ENCODE data around the gene SLC9A7. TPM values are rescaled to one million over a fixed set of nuclear protein-coding genes. Genes with fewer than 3 reads are reported as not detected.

Gene SLC9A7
- total RNA-seq, 2 experiments from 2014 or later, result 3.3 to 3.8 TPM

DNA sequence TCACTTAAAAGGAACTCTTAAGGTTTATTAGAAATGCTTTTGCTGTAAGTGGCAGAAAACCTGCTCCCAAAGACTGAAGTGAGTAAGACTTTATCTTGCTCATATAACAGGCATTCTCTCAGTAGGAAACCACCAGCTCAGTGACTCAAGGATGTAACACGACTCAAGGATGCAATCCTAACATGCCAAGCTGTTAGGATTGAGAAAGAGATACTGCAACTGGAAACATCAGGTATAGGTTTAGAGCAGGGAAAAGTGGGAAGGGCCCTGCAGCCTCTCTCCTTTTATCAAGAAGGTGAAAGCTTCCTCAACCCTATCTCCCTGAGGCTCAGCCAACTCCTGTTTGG lies 11.9 kb upstream of the SLC9A7 start:
- Mint-ChIP-seq H3K4me3 (no peak overlapping the region), H3K9me3 (ENCODE audit: insufficient read depth) (no peaks in the 10 kb centered on the region), H3K27me3 (ENCODE audit: low read depth) (peaks cover 7% of the 10 kb centered on the region), H3K36me3 (ENCODE audit: low read depth) (no peaks in the 10 kb centered on the region), H3K27ac (no peak overlapping the region), H3K4me1 (ENCODE audit: low read depth) (no peaks in the 10 kb centered on the region)
- ChIA-PET CTCF (interaction anchor here (0.6 kb wide), 1 partner anchor 1060 kb away, joined by 3 read pairs; no protein-coding TSS in a partner anchor), POLR2A (no interaction called here)
- ATAC-seq (no peak), DNase-seq (no peak)

DNA sequence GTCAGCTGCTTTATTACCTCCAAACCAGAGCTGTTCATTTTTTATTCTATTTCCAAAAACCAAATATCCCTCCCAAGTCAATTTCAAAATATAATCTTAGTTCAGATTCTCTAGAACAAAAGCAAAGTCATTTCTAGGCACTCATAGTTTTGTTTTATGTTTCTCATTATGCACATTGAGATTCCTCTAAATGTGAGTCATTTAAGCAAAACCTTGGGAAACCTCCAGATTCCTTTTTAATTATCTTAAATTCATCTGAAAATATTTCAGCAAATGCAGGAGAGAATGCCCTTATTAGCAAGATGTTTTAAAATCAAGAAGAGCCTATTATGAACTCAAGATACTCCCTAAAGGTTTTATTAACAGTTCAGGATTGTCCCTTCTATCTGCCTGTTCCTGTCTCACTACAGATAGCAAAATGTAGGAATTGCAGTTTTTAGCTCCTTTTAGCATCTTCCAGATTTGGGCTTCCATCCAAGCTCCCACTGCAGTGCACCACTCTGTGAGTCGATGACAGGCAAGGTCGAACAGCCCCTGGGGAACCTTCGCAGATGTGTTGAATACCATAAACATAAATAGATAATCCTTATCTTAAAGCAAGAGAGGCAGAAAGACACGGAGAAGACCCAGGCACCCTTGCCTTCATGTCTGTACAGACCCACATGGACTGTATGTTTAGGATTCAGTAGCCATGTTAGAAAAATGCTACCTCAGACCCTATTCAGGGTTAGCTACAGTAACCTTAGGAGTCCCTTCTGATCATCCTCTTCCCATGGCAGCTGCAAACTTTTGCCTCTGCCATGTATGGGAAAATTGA lies 11.3 kb upstream of the SLC9A7 start:
- ATAC-seq, result no peak
- Mint-ChIP-seq H3K27me3 (ENCODE audit: low read depth) (peaks cover 7% of the 10 kb centered on the region), H3K4me1 (ENCODE audit: low read depth) (no peaks in the 10 kb centered on the region), H3K4me3 (no peak overlapping the region), H3K36me3 (ENCODE audit: low read depth) (no peaks in the 10 kb centered on the region), H3K27ac (no peak overlapping the region), H3K9me3 (ENCODE audit: insufficient read depth) (no peaks in the 10 kb centered on the region)
- POLR2A ChIA-PET, result no interaction called here
- DNase-seq, result no peak
- CTCF ChIA-PET, result interaction anchor here (0.6 kb wide), 1 partner anchor 1059 kb away, joined by 3 read pairs; no protein-coding TSS in a partner anchor

DNA sequence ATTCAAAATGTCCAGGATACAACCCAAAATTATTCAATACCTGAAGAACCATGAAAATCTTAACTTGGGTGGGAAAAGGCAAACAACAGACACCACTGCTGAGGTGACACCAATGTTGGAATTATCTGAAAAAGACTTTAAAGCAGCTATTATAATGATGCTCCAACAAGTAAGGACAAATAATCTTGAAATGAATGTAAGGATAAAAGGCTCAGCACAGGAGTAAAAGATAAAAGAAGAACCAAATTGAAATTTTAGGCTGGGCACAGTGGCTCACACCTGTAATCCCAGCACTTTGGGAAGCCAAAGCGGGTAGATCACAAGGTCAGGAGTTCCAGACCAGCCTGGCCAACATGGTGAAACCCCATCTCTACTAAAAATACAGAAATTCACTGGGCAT lies 4.0 kb upstream of the SLC9A7 start:
- peaks cover 9% of the 10 kb centered on the region for H3K4me1 Mint-ChIP-seq (ENCODE audit: low read depth)
- CTCF ChIA-PET, result no interaction called here
- no peak for DNase-seq
- H3K36me3 Mint-ChIP-seq (ENCODE audit: low read depth), result no peaks in the 10 kb centered on the region
- POLR2A ChIA-PET, result no interaction called here
- H3K4me3 Mint-ChIP-seq, result no peak overlapping the region
- ATAC-seq, result no peak
- H3K27me3 Mint-ChIP-seq (ENCODE audit: low read depth), result peaks cover 12% of the 10 kb centered on the region
- no peak overlapping the region for H3K27ac Mint-ChIP-seq
- H3K9me3 Mint-ChIP-seq (ENCODE audit: insufficient read depth), result no peaks in the 10 kb centered on the region

DNA sequence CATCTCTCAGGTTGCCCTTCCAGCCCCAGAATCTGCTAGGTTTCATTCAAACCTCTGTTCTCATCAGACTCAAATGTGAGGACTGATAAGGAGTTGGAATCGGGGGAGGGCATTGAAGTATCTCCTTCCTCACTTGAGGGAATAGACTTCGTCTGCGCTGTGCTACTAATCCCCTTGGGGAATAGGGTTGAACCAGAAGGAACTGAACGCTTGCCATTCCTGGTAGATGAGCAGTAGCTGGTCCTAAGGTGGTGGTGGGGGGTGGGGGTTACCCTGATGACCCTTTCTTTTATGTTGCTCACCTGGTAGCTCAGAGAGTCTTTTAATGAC lies 692 bp upstream of the SLC9A7 start:
- ChIA-PET CTCF (interaction anchor here (0.9 to 3.1 kb wide), 5 partner anchors 15 to 334 kb away, joined by 3 to 20 read pairs (median 4); no protein-coding TSS in a partner anchor), POLR2A (no interaction called here)
- Mint-ChIP-seq H3K4me3 (peak overlapping the region; percentile 75), H3K27me3 (ENCODE audit: low read depth) (peaks cover 12% of the 10 kb centered on the region), H3K27ac (peak overlapping the region; percentile 78), H3K4me1 (ENCODE audit: low read depth) (peaks cover 24% of the 10 kb centered on the region), H3K9me3 (ENCODE audit: insufficient read depth) (no peaks in the 10 kb centered on the region), H3K36me3 (ENCODE audit: low read depth) (no peaks in the 10 kb centered on the region)
- no peak for DNase-seq
- ATAC-seq, result peak; percentile 18

DNA sequence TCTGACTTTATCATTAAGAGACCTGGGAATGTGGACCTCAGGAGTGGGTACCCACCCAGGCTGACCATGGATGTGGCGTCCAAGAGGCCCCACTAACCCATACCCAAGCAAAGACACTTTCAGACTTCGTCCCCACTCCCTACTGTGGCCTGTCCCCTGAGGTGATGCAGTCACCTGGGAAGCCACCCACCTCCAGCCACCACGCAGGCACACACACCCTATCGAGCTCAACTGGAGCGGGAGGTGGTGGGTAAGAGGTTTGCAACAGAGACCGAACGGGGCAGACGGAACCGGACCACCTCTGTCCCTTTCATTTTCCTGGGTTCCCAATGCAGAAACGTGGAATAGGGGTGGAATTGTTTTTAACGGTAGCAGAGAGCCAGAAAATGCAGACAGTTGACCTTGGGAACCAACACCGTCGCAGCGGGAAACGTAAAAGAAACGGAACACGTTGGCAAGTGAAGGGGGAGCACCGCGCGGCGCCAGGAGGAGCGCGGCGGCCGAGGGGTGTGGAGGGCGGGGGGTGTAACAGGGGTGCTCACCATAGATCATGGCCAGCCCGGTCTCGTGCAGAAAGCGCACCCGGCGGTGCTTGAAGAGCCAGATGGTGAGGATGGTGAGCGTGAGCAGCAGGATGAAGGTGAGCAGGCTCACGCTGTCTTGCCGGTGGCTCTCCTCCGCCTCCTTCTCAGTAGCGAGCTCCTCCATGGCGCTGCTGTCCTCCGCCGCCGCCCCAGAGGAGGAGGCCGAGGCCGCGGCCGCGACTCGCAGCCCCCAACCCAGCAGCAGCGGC lies 559 bp downstream of the SLC9A7 start:
- H3K36me3 Mint-ChIP-seq (ENCODE audit: low read depth), result no peaks in the 10 kb centered on the region
- H3K9me3 Mint-ChIP-seq (ENCODE audit: insufficient read depth), result no peaks in the 10 kb centered on the region
- ChIA-PET POLR2A (no interaction called here), CTCF (interaction anchor here (0.7 to 1.5 kb wide), 8 partner anchors 10 to 335 kb away, joined by 3 to 13 read pairs (median 3); no protein-coding TSS in a partner anchor)
- peak overlapping the region; percentile 88 for H3K4me3 Mint-ChIP-seq
- ATAC-seq (peak; percentile 57), DNase-seq (peak; percentile 28)
- peaks cover 12% of the 10 kb centered on the region for H3K27me3 Mint-ChIP-seq (ENCODE audit: low read depth)
- peaks cover 28% of the 10 kb centered on the region for H3K4me1 Mint-ChIP-seq (ENCODE audit: low read depth)
- H3K27ac Mint-ChIP-seq, result peak overlapping the region; percentile 85

DNA sequence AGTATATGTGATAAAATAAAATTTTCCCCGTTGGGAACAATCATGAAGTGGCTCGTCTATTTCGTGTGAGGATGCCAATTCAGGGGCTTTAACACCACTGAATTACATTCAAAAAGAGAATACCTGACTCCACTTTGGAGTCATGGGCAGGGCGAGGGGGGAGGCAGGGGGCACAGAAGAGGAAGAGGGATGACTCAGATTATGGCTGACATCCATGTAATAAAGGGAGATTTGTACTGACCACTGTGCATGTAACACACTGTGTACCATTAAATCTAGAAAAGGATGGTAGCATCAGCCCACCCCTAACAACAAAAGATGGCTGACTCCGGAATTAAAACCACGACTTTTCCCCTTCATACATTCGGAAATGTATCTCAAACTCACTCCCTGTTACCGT lies 1.3 kb downstream of the SLC9A7 start:
- POLR2A ChIA-PET, result no interaction called here
- CTCF ChIA-PET, result interaction anchor here (1.3 to 1.5 kb wide), 3 partner anchors 40 to 72 kb away, joined by 3 to 13 read pairs (median 7); no protein-coding TSS in a partner anchor
- no peak overlapping the region for H3K27ac Mint-ChIP-seq

DNA sequence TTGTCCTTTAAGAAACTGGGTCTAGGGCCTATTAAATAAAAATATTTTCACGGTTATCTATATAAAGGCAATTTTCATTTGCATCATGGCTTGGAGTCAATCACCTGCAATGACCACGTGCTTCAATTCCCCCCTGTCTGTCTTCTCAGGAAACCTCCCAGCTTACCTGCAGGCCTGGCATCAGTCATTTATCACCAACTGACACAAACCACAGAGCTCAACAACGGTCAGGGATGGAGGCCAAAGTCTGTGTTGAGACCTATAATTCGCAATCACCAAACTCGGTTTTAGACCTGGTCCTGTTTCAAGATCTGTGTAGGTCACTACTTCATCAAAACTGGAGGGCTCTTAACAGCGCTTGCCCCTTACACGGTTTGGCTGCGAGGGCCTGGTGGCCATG lies 1.9 kb downstream of the SLC9A7 start:
- CTCF ChIA-PET, result no interaction called here
- peak overlapping the region; percentile 88 for H3K4me3 Mint-ChIP-seq
- H3K27ac Mint-ChIP-seq, result no peak overlapping the region
- no peak for DNase-seq
- H3K27me3 Mint-ChIP-seq (ENCODE audit: low read depth), result peaks cover 8% of the 10 kb centered on the region
- no peaks in the 10 kb centered on the region for H3K36me3 Mint-ChIP-seq (ENCODE audit: low read depth)
- H3K9me3 Mint-ChIP-seq (ENCODE audit: insufficient read depth), result no peaks in the 10 kb centered on the region
- H3K4me1 Mint-ChIP-seq (ENCODE audit: low read depth), result peaks cover 34% of the 10 kb centered on the region
- no peak for ATAC-seq
- POLR2A ChIA-PET, result no interaction called here

More for the DNA sequence above, 1.3 kb downstream of the SLC9A7 start:
- DNase-seq (no peak), ATAC-seq (no peak)
- no peaks in the 10 kb centered on the region for H3K9me3 Mint-ChIP-seq (ENCODE audit: insufficient read depth)
- H3K4me3 Mint-ChIP-seq, result peak overlapping the region; percentile 88
- peaks cover 10% of the 10 kb centered on the region for H3K27me3 Mint-ChIP-seq (ENCODE audit: low read depth)
- peaks cover 29% of the 10 kb centered on the region for H3K4me1 Mint-ChIP-seq (ENCODE audit: low read depth)
- H3K36me3 Mint-ChIP-seq (ENCODE audit: low read depth), result no peaks in the 10 kb centered on the region

DNA sequence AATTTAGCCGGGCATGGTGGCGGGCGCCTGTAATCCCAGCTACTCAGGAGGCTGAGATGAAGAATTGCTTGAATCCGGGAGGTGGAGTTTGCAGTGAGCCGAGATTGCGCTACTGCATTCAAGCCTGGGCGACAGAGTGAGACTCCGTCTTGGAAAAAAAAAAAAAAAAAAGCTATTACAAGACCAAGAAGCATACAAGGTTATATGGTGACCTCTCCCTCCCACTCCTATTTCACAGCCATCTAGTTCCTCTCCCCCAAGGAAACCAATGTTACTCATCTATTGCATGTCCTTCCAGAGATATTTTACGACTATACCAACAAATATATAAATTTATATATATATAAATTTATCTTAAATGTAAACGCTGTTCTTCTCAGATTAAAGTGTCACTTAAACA lies 3.2 kb downstream of the SLC9A7 start:
- H3K4me3 Mint-ChIP-seq, result no peak overlapping the region
- CTCF ChIA-PET, result interaction anchor here (1.1 kb wide), 1 partner anchor 40 kb away, joined by 3 read pairs; no protein-coding TSS in a partner anchor
- H3K27me3 Mint-ChIP-seq (ENCODE audit: low read depth), result no peaks in the 10 kb centered on the region
- no peaks in the 10 kb centered on the region for H3K9me3 Mint-ChIP-seq (ENCODE audit: insufficient read depth)
- no peak overlapping the region for H3K27ac Mint-ChIP-seq
- POLR2A ChIA-PET, result no interaction called here
- H3K36me3 Mint-ChIP-seq (ENCODE audit: low read depth), result no peaks in the 10 kb centered on the region
- DNase-seq, result no peak
- no peak for ATAC-seq
- peaks cover 34% of the 10 kb centered on the region for H3K4me1 Mint-ChIP-seq (ENCODE audit: low read depth)

DNA sequence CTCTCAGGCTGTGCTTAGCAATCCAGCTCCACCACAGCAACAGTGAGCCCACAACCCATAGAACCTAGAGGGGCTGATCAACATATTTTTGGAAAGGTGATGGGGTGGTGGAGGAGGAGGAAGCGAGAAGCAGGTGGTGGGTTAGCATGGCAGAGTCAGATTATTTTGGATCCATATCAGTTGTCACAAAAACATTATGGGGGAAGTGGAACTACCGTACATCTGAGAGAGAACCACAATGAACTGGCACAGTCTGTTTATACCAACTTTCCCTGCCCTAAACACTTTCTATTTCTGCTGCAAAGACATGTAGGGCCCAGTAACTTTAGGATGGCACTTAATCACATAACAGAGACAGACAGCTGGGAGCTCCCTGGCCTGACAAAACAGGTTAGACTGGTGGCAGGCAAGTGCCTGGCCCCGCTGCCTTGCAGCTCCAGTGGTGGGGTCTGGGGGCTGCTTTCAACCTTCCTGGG lies 4.3 kb downstream of the SLC9A7 start:
- CTCF ChIA-PET, result interaction anchor here (1.1 kb wide), 1 partner anchor 39 kb away, joined by 3 read pairs; no protein-coding TSS in a partner anchor
- POLR2A ChIA-PET, result interaction anchor here (0.7 kb wide), 1 partner anchor 10 kb away, joined by 3 read pairs; no protein-coding TSS in a partner anchor
- DNase-seq, result no peak
- ATAC-seq, result no peak
- H3K9me3 Mint-ChIP-seq (ENCODE audit: insufficient read depth), result no peaks in the 10 kb centered on the region
- H3K27me3 Mint-ChIP-seq (ENCODE audit: low read depth), result no peaks in the 10 kb centered on the region
- H3K27ac Mint-ChIP-seq, result peak overlapping the region; percentile 30
- peaks cover 34% of the 10 kb centered on the region for H3K4me1 Mint-ChIP-seq (ENCODE audit: low read depth)
- no peak overlapping the region for H3K4me3 Mint-ChIP-seq
- no peaks in the 10 kb centered on the region for H3K36me3 Mint-ChIP-seq (ENCODE audit: low read depth)

DNA sequence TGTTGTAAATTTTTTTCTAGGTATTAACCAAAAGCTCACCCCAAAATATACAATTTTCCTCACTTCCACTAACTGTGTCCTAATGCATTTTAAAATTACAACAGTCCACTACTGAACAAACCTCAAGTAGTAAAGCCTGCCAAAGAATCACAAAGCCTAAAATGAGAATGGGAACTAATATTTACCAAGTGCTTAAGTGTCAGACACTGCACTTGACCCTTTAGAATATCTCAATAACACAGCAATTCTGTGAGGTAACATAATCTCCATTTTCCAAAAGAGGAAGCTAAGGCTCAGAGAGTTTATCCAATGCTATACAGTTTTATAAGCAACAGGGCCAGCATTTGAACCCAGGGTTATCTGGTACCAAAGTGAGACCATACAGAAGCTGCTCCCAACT lies 4.9 kb downstream of the SLC9A7 start:
- no peak for ATAC-seq
- no peak overlapping the region for H3K4me3 Mint-ChIP-seq
- DNase-seq, result no peak
- H3K27ac Mint-ChIP-seq, result no peak overlapping the region
- POLR2A ChIA-PET, result interaction anchor here (0.7 kb wide), 1 partner anchor 10 kb away, joined by 3 read pairs; no protein-coding TSS in a partner anchor
- no peaks in the 10 kb centered on the region for H3K9me3 Mint-ChIP-seq (ENCODE audit: insufficient read depth)
- peaks cover 31% of the 10 kb centered on the region for H3K4me1 Mint-ChIP-seq (ENCODE audit: low read depth)
- no peaks in the 10 kb centered on the region for H3K36me3 Mint-ChIP-seq (ENCODE audit: low read depth)
- CTCF ChIA-PET, result no interaction called here
- no peaks in the 10 kb centered on the region for H3K27me3 Mint-ChIP-seq (ENCODE audit: low read depth)

DNA sequence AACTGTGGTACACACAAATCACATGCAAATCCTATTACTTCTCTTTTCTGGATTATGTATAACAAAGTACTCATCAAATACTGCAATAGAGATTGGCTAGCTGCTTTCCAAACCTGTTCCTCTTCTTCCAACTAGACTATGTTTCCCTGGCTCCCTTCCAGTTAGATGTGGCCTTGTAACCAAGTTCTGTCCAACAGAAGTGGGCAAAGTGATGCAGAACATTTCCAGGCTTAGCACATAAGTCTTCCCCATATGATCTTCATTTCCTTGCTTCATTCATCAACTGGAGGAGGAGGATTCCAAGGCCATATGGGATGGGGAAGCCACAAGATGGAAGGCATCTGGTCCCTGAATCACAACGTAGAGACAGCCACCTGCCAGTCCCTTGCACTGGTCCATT lies 8.0 kb downstream of the SLC9A7 start:
- Mint-ChIP-seq H3K4me3 (no peak overlapping the region), H3K36me3 (ENCODE audit: low read depth) (no peaks in the 10 kb centered on the region), H3K4me1 (ENCODE audit: low read depth) (peaks cover 16% of the 10 kb centered on the region), H3K9me3 (ENCODE audit: insufficient read depth) (no peaks in the 10 kb centered on the region), H3K27me3 (ENCODE audit: low read depth) (no peaks in the 10 kb centered on the region), H3K27ac (no peak overlapping the region)
- POLR2A ChIA-PET, result no interaction called here
- CTCF ChIA-PET, result interaction anchor here (0.6 kb wide), 1 partner anchor 119 kb away, joined by 3 read pairs; no protein-coding TSS in a partner anchor
- ATAC-seq (no peak), DNase-seq (no peak)

DNA sequence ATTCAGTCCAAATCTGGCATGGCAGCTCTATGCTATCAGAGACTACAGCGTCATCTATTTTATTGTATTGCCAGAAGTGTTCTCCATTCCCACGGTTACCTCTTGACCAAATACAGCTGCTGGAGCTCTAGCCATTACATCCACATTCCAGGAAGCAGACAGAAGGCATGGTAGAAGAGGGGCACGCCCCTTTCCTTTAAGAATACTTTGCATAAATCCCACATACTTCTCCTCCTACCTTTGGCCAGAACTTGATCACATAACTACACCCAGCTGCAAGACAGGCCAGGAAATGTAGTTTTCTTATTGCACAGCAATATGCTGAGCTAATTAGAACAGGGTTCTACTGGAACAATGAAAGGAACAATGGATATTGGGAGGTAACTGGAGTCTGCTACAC lies 14.9 kb downstream of the SLC9A7 start:
- Mint-ChIP-seq H3K27ac (no peak overlapping the region), H3K27me3 (ENCODE audit: low read depth) (no peaks in the 10 kb centered on the region), H3K9me3 (ENCODE audit: insufficient read depth) (no peaks in the 10 kb centered on the region), H3K36me3 (ENCODE audit: low read depth) (no peaks in the 10 kb centered on the region), H3K4me3 (no peak overlapping the region), H3K4me1 (ENCODE audit: low read depth) (no peaks in the 10 kb centered on the region)
- ChIA-PET POLR2A (interaction anchor here (1.4 kb wide), 1 partner anchor 10 kb away, joined by 3 read pairs; no protein-coding TSS in a partner anchor), CTCF (interaction anchor here (1.2 kb wide), 1 partner anchor 172 kb away, joined by 4 read pairs; no protein-coding TSS in a partner anchor)
- DNase-seq, result no peak
- no peak for ATAC-seq

Data from activated CD8-positive, alpha-beta T cell treated with anti-CD3 and anti-CD28 coated beads, Interleukin-2, amount 10 ng/mL, durations not matched to agents 7 days and 5 days (primary cell).